DOHH2 (cell line): Measurements from ENCODE around the gene FBXW2.

ENCODE experiments used
- CTCF ChIP-seq: fragments of 200-600 bp; sonication (generic); IDR thresholded peaks from one replicate; pipeline ENCODE4 v1.5.1; 2014; ENCODE audit warnings: antibody characterized with exemption, mild to moderate bottlenecking, low read depth, low read length; ENCODE audit not compliant: poor library complexity, severe bottlenecking
- EZH2phosphoT487 ChIP-seq: fragments of 200-600 bp; sonication (generic); IDR thresholded peaks from 2 replicates; pipeline ENCODE4 v1.6.1; 2017; ENCODE audit warnings: borderline replicate concordance, mild to moderate bottlenecking, antibody characterized with exemption, low read length, moderate library complexity, mixed read lengths

GRCh38 chr9:120716483-120716882 is 76.7 kb downstream of the FBXW2 start:
- TF ChIP-seq CTCF: no peak
- TF ChIP-seq EZH2phosphoT487: no peak
